K562 (cell line): Measurements from ENCODE around the gene TCEA3. TPM values are rescaled to one million over a fixed set of nuclear protein-coding genes. Genes with fewer than 3 reads are reported as not detected.
A peak's percentile ranks its signal among the peaks of the same experiment; 100 is the strongest.

Source experiments
- FOXM1 ChIP-seq, 2 experiments: fragments of 450-650 bp in 1 of 2; sonication (generic) in 1 of 2; formaldehyde crosslinking in 1 of 2; IDR thresholded peaks; 2 replicates each; pipeline versions ENCODE4 v1.6.1 to v1.9.0; 2017 to 2022; ENCODE audit warnings: low read depth in 2 of 2, mild to moderate bottlenecking in 2 of 2, missing genetic modification reagents in 1 of 2, moderate library complexity in 1 of 2
- GABPB1 ChIP-seq: sonication (generic); formaldehyde crosslinking; IDR thresholded peaks from 2 replicates; pipeline ENCODE4 v1.8.0; 2022; ENCODE audit warnings: mild to moderate bottlenecking, missing genetic modification reagents
- NFRKB ChIP-seq: fragments of 450-650 bp; IDR thresholded peaks from 2 replicates; pipeline ENCODE4 v1.6.1; 2016; ENCODE audit warnings: low read depth
- POLR2G ChIP-seq: fragments of 200-400 bp; formaldehyde crosslinking; IDR thresholded peaks from 2 replicates; pipeline ENCODE4 v1.6.1; 2017; ENCODE audit warnings: low read depth, mild to moderate bottlenecking, antibody characterized with exemption, low read length, moderate library complexity
- RB1 ChIP-seq: fragments of 450-650 bp; IDR thresholded peaks from 2 replicates; pipeline ENCODE4 v1.6.1; 2017; ENCODE audit warnings: low read depth, mild to moderate bottlenecking
- RCOR1 ChIP-seq, 2 experiments: IDR thresholded peaks; 2 replicates each; pipeline ENCODE4 v1.6.1; 2012; ENCODE audit warnings: low read depth in 2 of 2, low read length in 2 of 2, borderline replicate concordance in 1 of 2, improper control_type of control experiment in 1 of 2
- RFX7 ChIP-seq: fragments of 250-450 bp; sonication (Bioruptor Pico); IDR thresholded peaks from 2 replicates; pipeline ENCODE4 v1.5.1; 2021; ENCODE audit warnings: mild to moderate bottlenecking
- RNF2 ChIP-seq: sonication (generic); IDR thresholded peaks from 2 replicates; pipeline ENCODE4 v1.6.1; 2016
- ZFP36 ChIP-seq: fragments of 150-350 bp; IDR thresholded peaks from 2 replicates; pipeline ENCODE4 v1.6.1; 2018; ENCODE audit warnings: low read length, low read depth; ENCODE audit not compliant: partially characterized antibody
- ZNF133 ChIP-seq: fragments of 250-450 bp; sonication (Bioruptor Pico); IDR thresholded peaks from 2 replicates; pipeline ENCODE4 v1.4.0; 2020; ENCODE audit warnings: mild to moderate bottlenecking
- ZNF174 ChIP-seq: fragments of 250-450 bp; sonication (Bioruptor Pico); IDR thresholded peaks from 2 replicates; pipeline ENCODE4 v1.4.0; 2020; ENCODE audit warnings: mild to moderate bottlenecking
- polyA plus RNA-seq, 8 experiments: library from polyadenylated mRNA; depleted of rRNA in 4 of 8; stranded (reverse) in 5 of 8; unstranded in 3 of 8; fragments of >200 nt; fragmentation: Nextera tagmentation in 2 of 8; fragmentation: Illumina TruSeq in 1 of 8; extraction: Ambion mirVana in 2 of 8; extraction: Trizol in 1 of 8; gene quantifications; 2 replicates each; pipeline versions ENCODE4 v1.2.1 to v1.2.3, GENCODE V29; 2011 to 2014; ENCODE audit warnings: inconsistent platforms in 1 of 8, missing spikeins in 1 of 8
- total RNA-seq, 7 experiments: library from RNA; depleted of rRNA in 6 of 7; stranded (reverse); fragments of >200 nt in 6 of 7; fragmentation: Illumina TruSeq in 2 of 7; extraction: Trizol in 2 of 7; gene quantifications; 2 replicates each; pipeline versions ENCODE4 v1.2.1 to v1.2.3, GENCODE V29; 2011 to 2021; ENCODE audit warnings: low replicate concordance in 1 of 7
- TF ChIP-seq, protein P1 (sequence below): fragments of 250-450 bp; sonication (Bioruptor Pico); IDR thresholded peaks from 2 replicates; pipeline ENCODE4 v1.6.1; 2021; ENCODE audit warnings: mild to moderate bottlenecking
- TF ChIP-seq, protein P2 (sequence below): IDR thresholded peaks from 3 replicates; pipeline ENCODE4 v1.6.1; 2011; ENCODE audit warnings: borderline replicate concordance, mild to moderate bottlenecking; ENCODE audit not compliant: insufficient read length, insufficient read depth
- TF ChIP-seq, protein P3 (sequence below): IDR thresholded peaks from 2 replicates; pipeline ENCODE4 v1.6.1; 2014; ENCODE audit warnings: antibody characterized with exemption
- TF ChIP-seq, protein P4 (sequence below): fragments of 200-800 bp; sonication (Bioruptor generic); IDR thresholded peaks from 2 replicates; pipeline ENCODE4 v1.6.1; 2017; ENCODE audit warnings: missing genetic modification characterization, missing compliant biosample characterization
- TF ChIP-seq, protein P5 (sequence below), 2 experiments: fragments of 450-650 bp in 1 of 2; IDR thresholded peaks; 2 replicates each; pipeline ENCODE4 v1.6.1; 2011 to 2017; ENCODE audit warnings: low read depth in 2 of 2, antibody characterized with exemption in 1 of 2, borderline replicate concordance in 1 of 2, low read length in 1 of 2, mild to moderate bottlenecking in 1 of 2, mixed read lengths in 1 of 2; ENCODE audit not compliant: control insufficient read depth in 1 of 2

Gene TCEA3
- total and polyA plus RNA-seq, 9 of the 15 experiments (the other 6 are each of a cell fraction or from before 2014, with no cell fraction given): 0.03 to 0.55 (median 0.36) TPM

DNA sequence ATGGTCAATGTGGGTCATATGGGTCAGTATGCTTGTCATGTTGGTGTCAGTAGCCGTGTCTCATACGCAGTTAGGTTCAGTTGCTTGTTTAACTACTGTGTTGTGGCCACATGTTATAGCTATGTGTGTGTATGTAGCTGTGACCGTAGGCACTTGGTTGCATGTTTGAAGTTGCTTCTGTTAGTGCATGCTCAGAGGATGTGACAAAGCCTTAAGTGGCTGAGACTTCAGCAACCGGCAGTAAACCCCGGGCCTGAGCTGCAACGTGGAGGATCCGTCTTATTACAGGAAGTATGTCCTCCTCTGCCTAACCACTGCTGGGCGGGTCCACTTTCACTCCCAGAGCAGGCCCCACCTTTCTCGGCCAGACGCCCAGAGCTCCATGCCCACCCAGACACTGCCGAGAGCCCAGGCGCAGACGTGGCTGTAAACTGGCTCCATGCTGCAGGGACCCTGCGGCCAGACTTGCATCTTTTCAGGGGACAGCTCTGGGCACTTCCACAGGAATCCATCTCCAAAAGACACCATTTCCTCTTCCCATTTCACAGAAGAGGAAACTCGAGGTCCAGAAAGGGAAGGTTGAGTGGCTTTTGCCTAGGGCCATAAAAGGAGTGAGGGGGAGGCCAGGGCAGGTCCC is 2.2 kb downstream of the TCEA3 start (continued):
- TF ChIP-seq ZFP36 (peak; percentile 3), ZNF133 (no peak), RCOR1 (IDR thresholded peaks at IDR 0.05; ENCODE audit: borderline replicate concordance in 1 of 2, low read depth in 2 of 2, low read length in 2 of 2) (peak in 1 of 2 experiments; percentile 65; a peak in 1 of 4 replicates), NFRKB (peak; percentile 56; the same call in 1 of the 2 replicates), GABPB1 (CRISPR knock-in tag) (peak; percentile 72; the same call in 1 of the 2 replicates), RNF2 (no peak; the same call in 1 of the 2 replicates), POLR2G (peak; percentile 62), RFX7 (CRISPR knock-in tag) (no peak), ZNF174 (CRISPR knock-in tag) (no peak), RB1 (no peak), FOXM1 (IDR thresholded peaks at IDR 0.05; ENCODE audit: low read depth) (no peak), FOXM1 (CRISPR knock-in tag; IDR thresholded peaks at IDR 0.05; ENCODE audit: low read depth) (no peak)
- TF ChIP-seq, protein P1, sequence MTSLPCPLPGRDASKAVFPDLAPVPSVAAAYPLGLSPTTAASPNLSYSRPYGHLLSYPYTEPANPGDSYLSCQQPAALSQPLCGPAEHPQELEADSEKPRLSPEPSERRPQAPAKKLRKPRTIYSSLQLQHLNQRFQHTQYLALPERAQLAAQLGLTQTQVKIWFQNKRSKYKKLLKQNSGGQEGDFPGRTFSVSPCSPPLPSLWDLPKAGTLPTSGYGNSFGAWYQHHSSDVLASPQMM (CRISPR knock-in tag): no peak
- TF ChIP-seq, protein P2, sequence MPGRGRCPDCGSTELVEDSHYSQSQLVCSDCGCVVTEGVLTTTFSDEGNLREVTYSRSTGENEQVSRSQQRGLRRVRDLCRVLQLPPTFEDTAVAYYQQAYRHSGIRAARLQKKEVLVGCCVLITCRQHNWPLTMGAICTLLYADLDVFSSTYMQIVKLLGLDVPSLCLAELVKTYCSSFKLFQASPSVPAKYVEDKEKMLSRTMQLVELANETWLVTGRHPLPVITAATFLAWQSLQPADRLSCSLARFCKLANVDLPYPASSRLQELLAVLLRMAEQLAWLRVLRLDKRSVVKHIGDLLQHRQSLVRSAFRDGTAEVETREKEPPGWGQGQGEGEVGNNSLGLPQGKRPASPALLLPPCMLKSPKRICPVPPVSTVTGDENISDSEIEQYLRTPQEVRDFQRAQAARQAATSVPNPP: no peak
- TF ChIP-seq, protein P3, sequence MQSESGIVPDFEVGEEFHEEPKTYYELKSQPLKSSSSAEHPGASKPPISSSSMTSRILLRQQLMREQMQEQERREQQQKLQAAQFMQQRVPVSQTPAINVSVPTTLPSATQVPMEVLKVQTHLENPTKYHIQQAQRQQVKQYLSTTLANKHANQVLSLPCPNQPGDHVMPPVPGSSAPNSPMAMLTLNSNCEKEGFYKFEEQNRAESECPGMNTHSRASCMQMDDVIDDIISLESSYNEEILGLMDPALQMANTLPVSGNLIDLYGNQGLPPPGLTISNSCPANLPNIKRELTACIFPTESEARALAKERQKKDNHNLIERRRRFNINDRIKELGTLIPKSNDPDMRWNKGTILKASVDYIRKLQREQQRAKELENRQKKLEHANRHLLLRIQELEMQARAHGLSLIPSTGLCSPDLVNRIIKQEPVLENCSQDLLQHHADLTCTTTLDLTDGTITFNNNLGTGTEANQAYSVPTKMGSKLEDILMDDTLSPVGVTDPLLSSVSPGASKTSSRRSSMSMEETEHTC: no peak
- TF ChIP-seq, protein P4, sequence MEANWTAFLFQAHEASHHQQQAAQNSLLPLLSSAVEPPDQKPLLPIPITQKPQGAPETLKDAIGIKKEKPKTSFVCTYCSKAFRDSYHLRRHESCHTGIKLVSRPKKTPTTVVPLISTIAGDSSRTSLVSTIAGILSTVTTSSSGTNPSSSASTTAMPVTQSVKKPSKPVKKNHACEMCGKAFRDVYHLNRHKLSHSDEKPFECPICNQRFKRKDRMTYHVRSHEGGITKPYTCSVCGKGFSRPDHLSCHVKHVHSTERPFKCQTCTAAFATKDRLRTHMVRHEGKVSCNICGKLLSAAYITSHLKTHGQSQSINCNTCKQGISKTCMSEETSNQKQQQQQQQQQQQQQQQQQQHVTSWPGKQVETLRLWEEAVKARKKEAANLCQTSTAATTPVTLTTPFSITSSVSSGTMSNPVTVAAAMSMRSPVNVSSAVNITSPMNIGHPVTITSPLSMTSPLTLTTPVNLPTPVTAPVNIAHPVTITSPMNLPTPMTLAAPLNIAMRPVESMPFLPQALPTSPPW (CRISPR knock-in tag): 0 out of 2 replicates have a peak, but pooled peaks have one; percentile 19
- TF ChIP-seq, protein P5, sequence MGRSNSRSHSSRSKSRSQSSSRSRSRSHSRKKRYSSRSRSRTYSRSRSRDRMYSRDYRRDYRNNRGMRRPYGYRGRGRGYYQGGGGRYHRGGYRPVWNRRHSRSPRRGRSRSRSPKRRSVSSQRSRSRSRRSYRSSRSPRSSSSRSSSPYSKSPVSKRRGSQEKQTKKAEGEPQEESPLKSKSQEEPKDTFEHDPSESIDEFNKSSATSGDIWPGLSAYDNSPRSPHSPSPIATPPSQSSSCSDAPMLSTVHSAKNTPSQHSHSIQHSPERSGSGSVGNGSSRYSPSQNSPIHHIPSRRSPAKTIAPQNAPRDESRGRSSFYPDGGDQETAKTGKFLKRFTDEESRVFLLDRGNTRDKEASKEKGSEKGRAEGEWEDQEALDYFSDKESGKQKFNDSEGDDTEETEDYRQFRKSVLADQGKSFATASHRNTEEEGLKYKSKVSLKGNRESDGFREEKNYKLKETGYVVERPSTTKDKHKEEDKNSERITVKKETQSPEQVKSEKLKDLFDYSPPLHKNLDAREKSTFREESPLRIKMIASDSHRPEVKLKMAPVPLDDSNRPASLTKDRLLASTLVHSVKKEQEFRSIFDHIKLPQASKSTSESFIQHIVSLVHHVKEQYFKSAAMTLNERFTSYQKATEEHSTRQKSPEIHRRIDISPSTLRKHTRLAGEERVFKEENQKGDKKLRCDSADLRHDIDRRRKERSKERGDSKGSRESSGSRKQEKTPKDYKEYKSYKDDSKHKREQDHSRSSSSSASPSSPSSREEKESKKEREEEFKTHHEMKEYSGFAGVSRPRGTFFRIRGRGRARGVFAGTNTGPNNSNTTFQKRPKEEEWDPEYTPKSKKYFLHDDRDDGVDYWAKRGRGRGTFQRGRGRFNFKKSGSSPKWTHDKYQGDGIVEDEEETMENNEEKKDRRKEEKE (IDR thresholded peaks at IDR 0.05; ENCODE audit: borderline replicate concordance in 1 of 2, control insufficient read depth in 1 of 2, low read depth in 2 of 2, low read length in 1 of 2): no peak
